ENCODE measurements around the gene TLX2. TPM values are rescaled to one million over a fixed set of nuclear protein-coding genes. Genes with fewer than 3 reads are reported as not detected.

TLX2 gene
- total and polyA plus RNA-seq, 2 of the 13 experiments (the other 11 are each of a cell fraction or from before 2014, with no cell fraction given) = 0.05 to 0.20 TPM

GRCh38 chr2:74525717-74526648, 11.7 kb downstream of the TLX2 start, which contains the start of gene DQX1 (continued):
- no peak; the same call in 1 of the 2 replicates for TF ChIP-seq CBX5 (CRISPR knock-in tag; IDR thresholded peaks at IDR 0.05; ENCODE audit: borderline replicate concordance)
- TF ChIP-seq ZNF530 (CRISPR knock-in tag; IDR thresholded peaks at IDR 0.05; ENCODE audit: low read depth) = no peak
- no peak for TF ChIP-seq SRF (IDR thresholded peaks at IDR 0.05; ENCODE audit: low read depth, low read length)
- no peak; the same call in 1 of the 2 replicates for TF ChIP-seq TFAP4 (IDR thresholded peaks at IDR 0.05; ENCODE audit: borderline replicate concordance, low read depth)
- TF ChIP-seq KAT7 (CRISPR knock-in tag; IDR thresholded peaks at IDR 0.05; ENCODE audit: borderline replicate concordance) = peak; percentile 74; the same call in 1 of the 2 replicates
- no peak for TF ChIP-seq SRSF9 (IDR thresholded peaks at IDR 0.05; ENCODE audit: borderline replicate concordance, insufficient read depth, low read depth, low read length, poor library complexity, severe bottlenecking)
- TF ChIP-seq ZNF333 (CRISPR knock-in tag; IDR thresholded peaks at IDR 0.05; ENCODE audit: borderline replicate concordance) = no peak
- no peak for TF ChIP-seq ZNF207 (IDR thresholded peaks at IDR 0.05; ENCODE audit: borderline replicate concordance)
- no peak for TF ChIP-seq SNRNP70 (IDR thresholded peaks at IDR 0.05; ENCODE audit: low read depth, low read length)
- TF ChIP-seq, protein P1, sequence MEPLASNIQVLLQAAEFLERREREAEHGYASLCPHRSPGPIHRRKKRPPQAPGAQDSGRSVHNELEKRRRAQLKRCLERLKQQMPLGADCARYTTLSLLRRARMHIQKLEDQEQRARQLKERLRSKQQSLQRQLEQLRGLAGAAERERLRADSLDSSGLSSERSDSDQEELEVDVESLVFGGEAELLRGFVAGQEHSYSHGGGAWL (CRISPR knock-in tag; IDR thresholded peaks at IDR 0.05) = 0 out of 2 replicates have a peak, but pooled peaks have one; percentile 10
- no peak for TF ChIP-seq SP140L (CRISPR knock-in tag; IDR thresholded peaks at IDR 0.05; ENCODE audit: borderline replicate concordance)
- peak; percentile 87 for TF ChIP-seq HNF4A (CRISPR knock-in tag; IDR thresholded peaks at IDR 0.05)
- no peak for TF ChIP-seq ZNF746 (CRISPR knock-in tag; IDR thresholded peaks at IDR 0.05)
- TF ChIP-seq ZNF335 (CRISPR knock-in tag; IDR thresholded peaks at IDR 0.05) = peak; percentile 79; the same call in 1 of the 2 replicates
- 0 out of 2 replicates have a peak, but pooled peaks have one; percentile 34 for TF ChIP-seq ZNF652 (CRISPR knock-in tag; IDR thresholded peaks at IDR 0.05; ENCODE audit: borderline replicate concordance, low read depth)
- TF ChIP-seq SMAD1 (CRISPR knock-in tag; IDR thresholded peaks at IDR 0.05; ENCODE audit: borderline replicate concordance, low read depth) = 0 out of 2 replicates have a peak, but pooled peaks have one; percentile 77
- TF ChIP-seq ZNF230 (CRISPR knock-in tag; IDR thresholded peaks at IDR 0.05) = peak; percentile 78; the same call in 1 of the 2 replicates
- TF ChIP-seq, protein P2, sequence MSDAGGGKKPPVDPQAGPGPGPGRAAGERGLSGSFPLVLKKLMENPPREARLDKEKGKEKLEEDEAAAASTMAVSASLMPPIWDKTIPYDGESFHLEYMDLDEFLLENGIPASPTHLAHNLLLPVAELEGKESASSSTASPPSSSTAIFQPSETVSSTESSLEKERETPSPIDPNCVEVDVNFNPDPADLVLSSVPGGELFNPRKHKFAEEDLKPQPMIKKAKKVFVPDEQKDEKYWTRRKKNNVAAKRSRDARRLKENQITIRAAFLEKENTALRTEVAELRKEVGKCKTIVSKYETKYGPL (CRISPR knock-in tag; IDR thresholded peaks at IDR 0.05) = peak; percentile 21; the same call in 1 of the 2 replicates
- TF ChIP-seq ZNF331 (CRISPR knock-in tag; IDR thresholded peaks at IDR 0.05) = peak; percentile 73; the same call in 1 of the 2 replicates
- peak; percentile 72; the same call in 1 of the 2 replicates for TF ChIP-seq FOXK1 (CRISPR knock-in tag; IDR thresholded peaks at IDR 0.05; ENCODE audit: borderline replicate concordance, low read depth)

Data from HepG2 (cell line).